ENCODE results near the gene ORAI3. TPM values are rescaled to one million over a fixed set of nuclear protein-coding genes. Genes with fewer than 3 reads are reported as not detected.

Gene ORAI3
- total and polyA plus RNA-seq, 2 donors from 2014 or later: 23.1 to 32.3 TPM

- no peak for TF ChIP-seq CTCF (IDR thresholded peaks at IDR 0.05; ENCODE audit: borderline replicate concordance, extremely low read depth, insufficient read depth)
- H3K27me3 ChIP-seq (ENCODE audit: control insufficient read depth, insufficient read depth, low read length): no peaks in the 10 kb centered on the region
- no peaks in the 10 kb centered on the region for H3K36me3 ChIP-seq (ENCODE audit: control insufficient read depth in 2 of 3, insufficient read depth in 3 of 3, low read length in 3 of 3)
- FAIRE-seq (no peak), DNase-seq (no peak)
- no peak overlapping the region for H3K4me3 ChIP-seq (ENCODE audit: low read length in 3 of 3)
- intact Hi-C loops (cut with DNase I): no loop called here
- H3K9ac ChIP-seq (ENCODE audit: low read length in 3 of 3): no peak overlapping the region
- H3K4me1 ChIP-seq (ENCODE audit: control insufficient read depth in 2 of 3, insufficient read depth in 2 of 3, low read depth in 1 of 3, low read length in 3 of 3): peaks cover 0 to 2% (median 0%) of the 10 kb centered on the region in 3 donors
- H3K9me3 ChIP-seq (ENCODE audit: control insufficient read depth in 2 of 3, insufficient read depth in 1 of 3, low read length in 3 of 3): no peaks in the 10 kb centered on the region
- no peak overlapping the region for H3K27ac ChIP-seq (ENCODE audit: low read depth in 2 of 2, low read length in 2 of 2)
These were observed 30.3 kb upstream of the ORAI3 start for GRCh38 chr16:30918614-30919013.

GRCh38 chr16:30920891-30921290 is 28.0 kb upstream of the ORAI3 start:
- DNase-seq: peak in 1 of 5 donors; percentile 15

GRCh38 chr16:30921459-30921747 is 27.5 kb upstream of the ORAI3 start:
- H3K4me1 ChIP-seq (ENCODE audit: control insufficient read depth in 2 of 3, insufficient read depth in 2 of 3, low read depth in 1 of 3, low read length in 3 of 3): peaks cover 0 to 4% (median 2%) of the 10 kb centered on the region in 3 donors
- H3K27me3 ChIP-seq (ENCODE audit: control insufficient read depth, insufficient read depth, low read length): no peaks in the 10 kb centered on the region
- no peak for TF ChIP-seq CTCF (IDR thresholded peaks at IDR 0.05; ENCODE audit: borderline replicate concordance, extremely low read depth, insufficient read depth)
- FAIRE-seq (no peak), DNase-seq (no peak)
- H3K9ac ChIP-seq (ENCODE audit: low read length in 3 of 3): no peak overlapping the region
- no peaks in the 10 kb centered on the region for H3K9me3 ChIP-seq (ENCODE audit: control insufficient read depth in 2 of 3, insufficient read depth in 1 of 3, low read length in 3 of 3)
- peak overlapping the region; percentile 23 to 88 (median 80) for H3K4me3 ChIP-seq (ENCODE audit: low read length in 3 of 3)
- peak overlapping the region; percentile 86 to 87 for H3K27ac ChIP-seq (ENCODE audit: low read depth in 2 of 2, low read length in 2 of 2)
- no peaks in the 10 kb centered on the region for H3K36me3 ChIP-seq (ENCODE audit: control insufficient read depth in 2 of 3, insufficient read depth in 3 of 3, low read length in 3 of 3)
- intact Hi-C loops (cut with DNase I): no loop called here

More at GRCh38 chr16:30920891-30921290, 28.0 kb upstream of the ORAI3 start:
- TF ChIP-seq CTCF (IDR thresholded peaks at IDR 0.05; ENCODE audit: borderline replicate concordance, extremely low read depth, insufficient read depth): no peak
- no peak overlapping the region for H3K27ac ChIP-seq (ENCODE audit: low read depth in 2 of 2, low read length in 2 of 2)
- peaks cover 0 to 4% (median 2%) of the 10 kb centered on the region in 3 donors for H3K4me1 ChIP-seq (ENCODE audit: control insufficient read depth in 2 of 3, insufficient read depth in 2 of 3, low read depth in 1 of 3, low read length in 3 of 3)
- H3K9me3 ChIP-seq (ENCODE audit: control insufficient read depth in 2 of 3, insufficient read depth in 1 of 3, low read length in 3 of 3): no peaks in the 10 kb centered on the region
- H3K4me3 ChIP-seq (ENCODE audit: low read length in 3 of 3): no peak overlapping the region
- no peaks in the 10 kb centered on the region for H3K36me3 ChIP-seq (ENCODE audit: control insufficient read depth in 2 of 3, insufficient read depth in 3 of 3, low read length in 3 of 3)
- no peak overlapping the region for H3K9ac ChIP-seq (ENCODE audit: low read length in 3 of 3)
- FAIRE-seq: no peak
- intact Hi-C loops (cut with DNase I): no loop called here
- H3K27me3 ChIP-seq (ENCODE audit: control insufficient read depth, insufficient read depth, low read length): no peaks in the 10 kb centered on the region

All from kidney (tissue), 14 donors.